ENCODE measurements around the gene GSG1.

GRCh38 chr12:13112968-13113367 is 9.5 kb upstream of the GSG1 start:
- no peak for TF ChIP-seq CTCF (IDR thresholded peaks at IDR 0.05; ENCODE audit: low read depth, low read length)
- TF ChIP-seq POLR2A (IDR thresholded peaks at IDR 0.05; ENCODE audit: extremely low read depth, insufficient read length) = no peak
- no peak for TF ChIP-seq MAX (IDR thresholded peaks at IDR 0.05; ENCODE audit: low read depth, low read length)
- no peak for TF ChIP-seq MYC (IDR thresholded peaks at IDR 0.05; ENCODE audit: low read depth, low read length)
